T-helper 1 cell (primary cell): Measurements from ENCODE around the gene ZNF432.
A peak's percentile ranks its signal among the peaks of the same experiment; 100 is the strongest.
"Not testable (repeated sequence)": the region's sequence is repeated elsewhere in the genome, so short reads cannot be mapped to it uniquely, and the experiment has no call there.

Source experiments
- DNase-seq, 5 donors: peaks; one replicate each; pipeline ENCODE4 v3.0.0-alpha.2; 2012 to 2020
- total RNA-seq, 4 donors: gene quantifications; one replicate each; lab custom pipeline; 2026; lab: John Stamatoyannopoulos, UW

Gene ZNF432
- total RNA-seq = 20.3 to 35.6 (median 24.4) reads per million in 4 donors

- peak; percentile 52 to 88 (median 72) for DNase-seq
Observed at GRCh38 chr19:52048555-52049501, at the start of gene ZNF432. ZNF432 (minus strand) TSS chr19:52048838; CDS start chr19:52046868, 1,970 bp downstream.

- DNase-seq = not testable (repeated sequence)
Observed at GRCh38 chr19:52096416-52096815, 47.8 kb upstream of the ZNF432 start.

- DNase-seq = peak; percentile 66 to 85 (median 76)
Observed at GRCh38 chr19:52095172-52096014, 46.8 kb upstream of the ZNF432 start, which contains the start of gene ZNF841. ZNF841 (minus strand) TSS chr19:52095765; CDS start chr19:52084801, 10,964 bp downstream.

- no peak for DNase-seq
Observed at GRCh38 chr19:52094526-52095130, 46.0 kb upstream of the ZNF432 start.

GRCh38 chr19:52086481-52086880 is 37.8 kb upstream of the ZNF432 start:
- no peak for DNase-seq

GRCh38 chr19:52070496-52070895 is 21.9 kb upstream of the ZNF432 start:
- no peak for DNase-seq

- DNase-seq = no peak
Observed at GRCh38 chr19:52069653-52070052, 21.0 kb upstream of the ZNF432 start.

GRCh38 chr19:52066258-52066863 is 17.7 kb upstream of the ZNF432 start:
- no peak for DNase-seq

- no peak for DNase-seq
Observed at GRCh38 chr19:52065399-52065798, 16.8 kb upstream of the ZNF432 start.

- DNase-seq = not testable (repeated sequence)
Observed at GRCh38 chr19:52056480-52056879, 7.8 kb upstream of the ZNF432 start.

GRCh38 chr19:52051736-52052135 is 3.1 kb upstream of the ZNF432 start:
- DNase-seq = not testable (repeated sequence)

- DNase-seq = no peak
Observed at GRCh38 chr19:52039169-52039568, 9.5 kb downstream of the ZNF432 start.

- DNase-seq = peak in 1 of 5 donors; percentile 5
Observed at GRCh38 chr19:52034051-52034728, 14.4 kb downstream of the ZNF432 start.

- no peak for DNase-seq
Observed at GRCh38 chr19:52028780-52029123, 19.9 kb downstream of the ZNF432 start.

- DNase-seq = peak; percentile 48 to 86 (median 72)
Observed at GRCh38 chr19:52028027-52028779, 20.4 kb downstream of the ZNF432 start, which contains the start of gene ZNF614. ZNF614 (minus strand) TSS chr19:52028379; CDS start chr19:52025745, 2,634 bp downstream.

GRCh38 chr19:52026255-52026990 is 22.2 kb downstream of the ZNF432 start:
- DNase-seq = not testable (repeated sequence)

GRCh38 chr19:52024478-52024877 is 24.2 kb downstream of the ZNF432 start:
- not testable (repeated sequence) for DNase-seq

GRCh38 chr19:52022193-52022592 is 26.4 kb downstream of the ZNF432 start:
- no peak for DNase-seq

GRCh38 chr19:52020506-52020905 is 28.1 kb downstream of the ZNF432 start:
- no peak for DNase-seq

GRCh38 chr19:52010674-52011073 is 38.0 kb downstream of the ZNF432 start:
- no peak for DNase-seq
